ENCODE data around the gene LLPH.

DNA sequence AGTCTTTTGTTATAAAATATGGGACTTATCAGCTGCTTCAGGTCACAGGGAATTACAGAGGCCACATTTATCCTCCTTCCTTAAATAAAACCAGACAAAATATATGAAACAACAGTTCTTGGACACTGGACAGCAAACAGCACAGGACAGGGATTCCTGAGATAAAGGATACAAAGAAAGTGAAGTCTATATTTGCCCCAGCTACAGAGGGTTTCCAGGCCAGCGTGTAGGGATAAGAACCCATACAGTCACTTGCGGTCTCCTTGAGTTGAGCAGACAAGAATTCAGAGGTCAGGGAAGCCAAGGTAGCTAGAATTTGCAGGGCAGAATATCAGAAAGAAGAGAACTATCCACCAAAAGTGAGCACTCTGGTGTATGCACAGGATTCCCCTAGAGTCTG lies 8.8 kb upstream of the LLPH start:
- TF ChIP-seq POLR2A (IDR thresholded peaks at IDR 0.05; ENCODE audit: low read length) = no peak
- TF ChIP-seq GATA1 (IDR thresholded peaks at IDR 0.05; ENCODE audit: low read depth, low read length) = no peak

Measured in erythroblast (primary cell).